HG03575 (cell line): Measurements from ENCODE around the gene ANKRD34A.

Experiments
- ATAC-seq: cut with Tn5 transposase; IDR thresholded peaks from one replicate; pipeline ENCODE4 v1.9.1; 2021; ENCODE audit not compliant: unreplicated experiment, insufficient number of reproducible peaks, low FRiP score; ENCODE audit errors: extremely low read depth

Gene ANKRD34A

DNA sequence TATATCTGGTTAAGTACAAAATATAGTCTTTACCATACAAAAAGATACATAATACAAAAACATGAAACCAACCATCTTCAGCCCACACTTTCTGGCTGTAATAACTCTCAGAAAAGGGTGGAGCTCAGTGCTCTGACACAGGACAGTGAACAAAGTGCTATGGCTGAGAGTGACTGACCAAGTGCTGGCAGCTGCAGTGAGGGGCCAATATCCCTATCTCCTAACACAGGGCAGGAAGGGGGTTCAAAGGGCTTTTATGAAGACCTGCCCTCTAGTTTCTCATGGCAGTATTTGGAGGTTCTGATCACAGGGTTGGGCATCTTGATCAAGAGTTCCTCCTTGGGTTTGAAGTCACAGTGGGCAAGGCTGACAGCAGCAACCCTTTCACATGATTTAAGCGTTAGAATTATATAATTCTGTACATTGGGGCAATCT is 28.1 kb upstream of the ANKRD34A start:
- ATAC-seq: no peak

DNA sequence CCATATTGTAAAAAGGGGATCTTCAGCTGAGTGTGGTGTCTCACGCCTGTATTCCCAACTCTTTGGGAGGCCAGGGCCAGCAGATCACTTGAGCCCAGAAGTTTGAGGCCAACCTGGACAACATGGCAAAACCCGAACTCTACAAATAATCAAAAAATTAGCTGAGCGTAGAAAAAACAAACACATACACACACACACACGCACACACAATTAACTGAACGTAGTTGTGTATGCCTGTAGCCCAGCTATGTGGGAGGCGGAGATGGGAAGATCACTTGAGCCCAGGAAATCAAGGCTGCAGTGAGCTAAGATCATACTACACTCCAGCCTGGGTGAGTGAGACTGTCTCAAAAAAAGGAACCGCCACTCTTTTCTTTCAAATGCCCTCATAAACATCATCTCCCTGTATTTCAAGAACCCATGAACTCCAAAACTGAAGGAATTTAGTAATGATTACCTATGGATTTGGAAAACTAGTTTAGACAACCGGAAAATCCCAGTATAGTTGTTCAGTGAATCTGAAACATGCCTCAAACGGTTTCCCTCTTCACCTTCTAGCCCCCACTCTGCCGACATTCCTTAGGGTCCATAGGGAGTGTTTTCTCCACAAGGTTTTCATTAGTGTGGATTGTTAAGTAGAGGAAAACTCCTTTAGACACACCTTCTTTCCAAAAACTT is 27.5 kb upstream of the ANKRD34A start:
- no peak for ATAC-seq

GRCh38 chr1:145990249-145990855 is 26.0 kb upstream of the ANKRD34A start:
- no peak for ATAC-seq

DNA sequence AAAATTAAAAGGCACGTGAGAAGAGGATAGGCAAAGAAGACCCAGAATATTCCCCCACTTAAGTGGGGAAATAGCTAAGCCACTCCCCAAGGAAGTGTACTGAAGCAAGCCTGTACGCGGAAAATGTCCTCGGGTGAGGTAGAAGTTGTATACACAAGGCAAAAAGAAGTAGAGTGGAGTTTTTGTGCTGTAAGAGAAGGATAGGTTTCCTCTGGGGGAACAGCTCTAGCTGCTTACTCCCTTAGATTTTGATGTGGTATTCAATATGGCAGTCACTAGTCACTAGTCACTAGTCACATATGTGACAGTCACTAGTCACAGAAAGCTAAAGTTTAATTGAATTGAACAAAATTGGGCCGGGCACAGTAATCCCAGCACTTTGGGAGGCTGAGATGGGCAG is 24.4 kb upstream of the ANKRD34A start:
- ATAC-seq: no peak

- no peak for ATAC-seq
Measured at GRCh38 chr1:145987926-145988325, 23.6 kb upstream of the ANKRD34A start.

DNA sequence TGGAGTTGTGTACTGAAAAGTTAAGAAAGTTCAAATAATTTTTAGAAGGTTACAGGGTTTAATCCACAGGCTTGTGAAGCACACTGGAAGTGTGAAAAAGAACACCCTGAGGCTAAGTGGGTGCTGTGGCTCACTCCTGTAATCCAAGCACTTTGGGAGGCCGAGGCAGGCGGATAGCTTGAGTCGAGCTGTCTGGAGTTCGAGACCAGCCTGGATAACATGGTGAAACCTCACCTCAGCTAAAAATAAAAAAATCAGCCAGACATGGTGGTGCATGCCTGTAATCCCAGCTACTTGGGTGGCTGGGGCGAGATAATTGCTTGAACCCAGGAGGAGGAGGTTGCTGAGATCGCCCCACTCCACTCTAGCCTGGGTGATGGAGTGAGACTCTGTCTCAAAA is 22.2 kb upstream of the ANKRD34A start:
- ATAC-seq: no peak

DNA sequence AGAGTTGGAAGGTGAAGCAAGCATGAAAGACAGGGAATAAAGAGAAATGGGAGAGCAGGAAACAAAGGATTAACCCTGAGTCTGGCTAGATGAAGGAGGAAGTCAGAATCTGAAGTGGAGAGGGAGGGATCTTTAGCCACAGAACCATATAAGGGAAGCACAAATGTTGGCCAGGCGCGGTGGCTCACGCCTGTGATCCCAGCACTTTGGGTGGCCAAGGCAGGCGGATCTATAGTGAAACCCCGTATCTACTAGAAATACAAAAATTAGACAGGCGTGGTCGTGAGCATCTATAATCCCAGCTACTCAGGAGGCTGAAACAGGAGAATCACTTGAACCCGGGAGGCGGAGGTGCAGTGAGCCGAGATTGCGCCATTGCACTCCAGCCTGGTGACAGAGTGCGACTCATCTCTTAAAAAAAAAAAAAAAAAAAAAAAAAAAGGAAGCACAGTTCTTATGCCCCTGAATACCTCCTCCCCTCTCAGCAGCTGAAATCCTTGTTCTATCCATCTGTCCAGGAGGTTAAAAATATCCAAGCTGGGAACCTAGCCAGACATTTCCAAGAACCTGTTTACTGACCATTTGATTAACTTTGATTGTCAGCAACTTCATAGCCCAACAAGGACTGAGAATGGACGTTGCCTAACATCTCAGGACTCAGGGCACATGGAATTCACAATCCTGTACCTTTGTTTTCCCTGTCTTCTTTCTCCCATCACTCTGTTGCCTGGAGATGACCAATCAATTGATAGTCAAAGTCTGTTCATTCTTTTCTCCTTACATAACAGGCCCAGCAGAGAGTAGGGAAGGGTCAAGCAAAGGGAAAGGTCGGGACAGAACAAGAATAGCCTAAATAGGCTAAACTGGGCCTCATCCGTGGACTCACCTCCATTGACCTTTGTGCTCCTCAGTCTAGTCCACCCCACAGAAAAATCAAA is 21.4 kb upstream of the ANKRD34A start:
- ATAC-seq: no peak

DNA sequence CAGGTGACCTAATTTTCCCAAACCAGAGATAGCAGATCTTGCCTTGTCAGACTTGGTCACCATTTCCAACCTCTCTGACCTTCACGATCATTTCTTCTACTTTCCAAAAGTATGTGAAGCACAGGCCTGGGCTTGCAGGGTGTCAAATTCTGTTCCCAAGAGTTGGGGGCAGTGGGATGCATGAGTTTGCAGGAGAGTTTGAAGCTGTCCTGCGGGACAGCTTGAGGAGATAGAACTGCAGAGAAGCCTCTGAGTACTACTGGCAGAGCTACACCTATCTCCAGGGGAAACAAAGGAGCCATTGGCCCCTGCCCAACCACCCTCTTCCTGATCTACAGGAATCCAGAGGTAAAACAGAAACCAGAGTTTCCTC is 20.7 kb upstream of the ANKRD34A start:
- ATAC-seq: no peak

DNA sequence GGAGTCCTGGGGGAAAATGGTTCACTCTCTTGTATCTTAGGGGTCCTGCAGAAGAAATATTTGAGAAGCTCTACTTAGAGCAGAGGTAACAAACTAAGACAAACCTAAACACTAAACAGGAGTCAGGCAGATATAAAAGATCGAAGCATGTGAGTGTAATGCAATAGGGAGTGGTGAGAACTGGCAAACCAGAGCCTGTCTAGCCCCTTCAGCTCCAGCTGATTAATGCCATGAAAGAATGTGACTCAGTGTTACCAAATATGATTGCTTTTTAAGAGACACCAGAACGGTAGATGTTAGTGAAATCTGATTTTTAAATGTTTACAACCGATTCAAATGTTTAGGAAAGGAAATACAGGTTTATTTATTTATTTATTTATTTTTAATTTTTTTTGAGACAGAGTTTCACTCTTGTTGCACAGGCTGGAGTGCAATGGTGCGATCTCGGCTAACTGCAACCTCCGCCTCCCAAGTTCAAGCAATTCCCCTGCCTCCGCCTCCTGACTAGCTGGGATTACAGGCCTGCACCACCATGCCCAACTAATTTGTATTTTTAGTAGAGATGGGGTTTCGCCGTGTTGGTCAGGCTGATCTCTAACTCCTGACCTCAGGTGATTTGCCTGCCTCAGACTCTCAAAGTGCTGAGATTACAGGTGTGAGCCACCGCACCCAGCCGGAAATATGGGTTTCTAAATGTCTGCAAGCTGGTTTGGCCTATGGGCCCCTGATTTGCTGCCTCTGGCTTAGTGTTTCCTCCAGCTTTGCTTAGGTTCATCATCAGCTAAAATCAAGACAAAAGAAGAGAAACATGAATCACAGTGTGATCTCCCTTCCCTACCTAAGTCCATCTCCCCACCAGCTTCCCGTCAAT is 19.8 kb upstream of the ANKRD34A start:
- no peak for ATAC-seq

GRCh38 chr1:145983206-145983675 is 18.9 kb upstream of the ANKRD34A start:
- no peak for ATAC-seq

DNA sequence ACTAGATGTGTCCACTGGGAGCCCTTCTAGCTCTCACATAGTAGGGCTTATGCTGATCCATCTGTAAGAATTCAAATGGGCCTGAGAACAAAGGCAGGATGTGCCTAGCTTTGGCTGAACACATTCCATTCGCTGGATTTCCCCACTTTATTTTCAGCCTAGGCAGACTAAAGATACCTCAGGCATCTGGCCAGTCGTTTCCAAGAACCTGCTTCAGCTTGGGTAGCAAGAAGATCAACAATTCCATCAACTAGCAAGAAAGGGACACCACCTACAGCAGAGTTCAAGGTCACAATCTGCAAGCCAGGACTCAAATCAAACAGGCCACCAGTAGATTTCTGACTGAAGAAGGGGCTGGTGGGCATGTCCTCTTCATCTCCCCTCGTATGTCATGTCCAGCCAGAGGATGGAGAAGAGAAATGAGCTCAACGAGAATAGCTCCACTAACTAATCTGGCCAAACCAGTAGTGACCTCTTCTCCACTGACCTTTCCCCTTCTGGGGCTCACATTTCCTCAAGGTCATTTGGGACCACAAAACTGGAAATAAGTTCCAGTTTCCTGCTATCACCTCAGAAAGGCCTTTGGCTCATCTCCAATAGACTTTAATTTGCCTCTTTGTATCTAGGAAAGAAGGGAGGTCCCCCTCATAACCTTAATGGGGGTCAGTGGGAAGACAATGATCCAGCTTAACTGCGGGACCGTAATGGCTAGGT is 17.8 kb upstream of the ANKRD34A start:
- no peak for ATAC-seq

DNA sequence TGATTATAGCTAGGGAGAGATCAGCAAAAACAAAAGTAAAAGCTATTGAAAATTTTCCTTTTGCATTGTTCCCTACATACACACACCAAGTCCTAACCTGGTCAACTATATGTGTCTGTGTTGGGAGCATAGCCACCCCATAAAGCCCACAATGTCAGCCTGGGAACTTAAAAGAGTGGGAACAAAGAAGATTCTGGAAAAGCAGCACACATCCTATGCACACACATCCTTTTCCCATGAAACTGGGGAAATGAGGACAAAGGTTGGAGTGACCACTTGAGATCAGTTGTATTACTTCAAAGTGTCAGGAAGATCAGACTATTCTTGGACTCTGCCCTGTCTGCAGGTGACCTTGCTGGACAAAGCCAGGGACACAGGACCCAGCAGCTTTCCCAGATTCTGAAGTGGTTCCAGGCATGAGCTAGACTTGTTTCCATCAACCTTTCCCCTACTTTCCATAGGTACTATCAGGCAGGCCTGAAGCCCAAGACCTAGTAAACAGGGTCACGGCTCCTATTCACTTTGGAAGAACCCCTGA is 16.2 kb upstream of the ANKRD34A start:
- no peak for ATAC-seq

DNA sequence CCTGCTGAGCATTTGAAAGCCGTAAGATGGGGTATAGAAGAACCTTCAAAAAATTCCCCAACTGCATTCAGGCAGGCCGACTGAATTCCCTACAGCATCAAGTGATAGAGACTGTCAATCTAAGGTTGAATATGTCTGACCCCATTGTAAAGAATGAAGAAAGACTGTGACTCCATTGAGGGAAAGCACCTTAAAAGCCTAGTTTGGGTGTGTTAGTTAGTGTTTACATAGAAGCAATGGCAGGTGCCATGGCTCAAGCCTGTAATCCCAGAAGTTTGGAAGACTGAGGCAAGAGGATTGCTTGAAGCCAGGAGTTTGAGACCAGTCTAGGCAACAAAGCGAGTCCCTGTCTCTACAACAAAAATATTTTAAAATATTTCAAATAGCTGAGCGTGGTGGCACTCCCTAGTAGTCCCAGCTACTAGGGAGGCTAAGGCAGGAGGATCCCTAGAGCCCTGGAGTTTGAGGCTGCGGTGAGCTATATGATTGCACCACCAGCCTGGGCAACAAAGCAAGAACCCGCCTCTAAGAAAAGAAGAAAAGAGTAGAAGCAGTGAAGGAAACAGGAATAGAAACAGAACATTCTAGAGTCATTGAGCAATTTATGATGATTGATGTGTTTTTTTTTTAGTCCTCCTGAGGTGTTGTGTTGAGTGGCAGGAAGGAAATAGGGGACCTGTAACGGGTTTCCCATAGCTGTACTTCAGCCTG is 15.5 kb upstream of the ANKRD34A start:
- ATAC-seq: no peak

DNA sequence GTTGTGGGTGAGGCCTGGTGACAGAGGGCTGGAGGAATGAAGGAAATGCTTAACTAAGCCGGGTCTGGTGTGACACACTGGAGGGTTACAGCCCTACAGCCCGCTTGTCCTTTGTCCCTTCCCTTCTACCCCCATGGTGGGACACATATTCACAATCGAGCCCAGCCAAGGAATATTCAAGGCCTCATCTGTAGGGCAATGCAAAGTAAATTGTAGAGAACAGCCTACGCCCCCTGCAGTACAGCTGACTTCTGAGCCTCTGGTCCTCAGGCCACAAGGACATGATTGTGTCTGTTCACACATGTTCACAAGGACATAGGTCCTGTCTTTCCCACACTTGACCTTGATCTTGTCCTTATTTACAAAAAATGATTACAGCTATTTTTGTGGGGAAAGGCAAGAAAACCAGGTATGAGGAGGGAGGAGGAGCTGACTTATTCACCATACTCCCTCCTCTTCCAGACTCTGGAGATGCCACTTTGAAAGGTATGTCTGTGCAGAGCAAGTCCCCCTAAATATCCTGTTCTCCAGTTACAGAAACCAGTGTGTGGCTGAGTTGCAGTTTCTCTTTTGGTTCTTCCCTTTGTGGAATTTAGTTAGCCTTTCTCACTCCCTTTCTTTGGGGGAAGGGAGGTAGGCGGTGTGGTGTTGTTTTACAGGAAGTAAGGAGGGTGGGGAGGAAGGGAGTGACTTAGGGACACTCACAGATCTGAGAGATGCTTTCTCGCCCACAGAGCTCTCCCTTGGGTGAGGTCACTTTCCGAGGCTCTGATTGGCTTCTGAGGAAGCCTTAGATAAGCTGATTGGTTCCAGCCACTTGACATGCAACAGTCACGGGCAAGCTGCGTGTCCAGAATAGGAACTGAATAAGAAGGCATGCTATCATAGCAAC is 14.7 kb upstream of the ANKRD34A start:
- ATAC-seq: peak; percentile 60

DNA sequence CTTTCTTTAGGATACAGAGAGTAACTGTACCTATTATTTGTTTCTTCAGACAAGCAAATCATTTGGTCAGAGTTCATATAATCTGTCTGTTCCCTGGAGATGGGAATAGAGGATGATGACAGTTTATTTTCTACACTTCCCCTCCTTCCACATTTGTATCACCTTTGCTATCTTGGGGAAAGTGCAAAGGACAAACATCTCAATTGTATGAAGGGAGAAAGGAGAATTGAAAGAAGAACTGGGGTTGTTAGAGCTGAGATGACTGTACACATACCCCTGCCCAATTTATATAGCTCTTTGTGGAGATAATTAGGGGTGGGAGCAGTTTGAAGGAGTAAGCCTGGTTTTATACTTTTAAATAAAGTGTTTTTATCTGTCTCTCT is 14.1 kb upstream of the ANKRD34A start:
- no peak for ATAC-seq
